Brain pericyte (primary cell): Measurements from ENCODE around the gene MYO18B.

Experiments
- DNase-seq: peaks from one replicate; pipeline ENCODE4 v3.0.0-alpha.2; 2012; ENCODE audit warnings: low read depth, low spot score

Gene MYO18B

DNA sequence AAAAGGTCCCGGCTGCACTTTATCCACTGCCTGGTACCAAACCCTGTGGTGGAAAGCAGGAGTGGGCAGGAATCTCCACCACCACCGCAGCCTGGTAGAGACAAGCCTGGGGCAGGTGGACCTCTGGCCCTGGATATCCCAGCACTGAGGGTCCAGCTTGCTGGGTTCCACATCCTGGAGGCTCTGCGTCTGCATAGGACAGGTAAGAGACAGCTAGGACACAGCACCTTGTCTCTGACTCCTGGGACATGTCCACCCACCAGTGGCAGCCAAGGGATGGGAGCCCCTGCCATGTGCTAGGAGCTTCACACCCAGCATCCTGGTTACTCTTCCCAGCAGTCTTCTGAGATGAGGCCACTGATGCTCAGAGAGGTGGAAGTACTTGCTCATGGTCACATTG, 105.5 kb downstream of the MYO18B start:
- no peak for DNase-seq

DNA sequence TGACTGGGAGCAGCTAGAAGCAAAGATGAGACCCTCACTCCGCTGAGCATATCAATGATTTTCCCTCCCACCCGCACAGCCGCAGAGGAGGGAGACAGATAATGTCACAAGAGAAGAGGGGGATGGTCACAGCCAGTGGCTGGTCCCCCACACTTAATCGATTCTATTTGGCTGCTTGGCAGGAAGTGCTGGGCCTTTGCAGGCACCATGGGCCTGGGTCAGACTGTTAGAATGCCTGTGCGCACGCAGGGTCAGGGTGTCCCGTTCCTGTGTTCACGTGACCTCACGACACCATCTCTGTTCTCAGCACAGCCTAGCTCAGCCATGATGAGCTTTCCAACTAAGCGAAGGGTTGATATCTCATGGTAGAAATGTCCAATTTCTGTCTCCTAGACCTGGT, 107.0 kb downstream of the MYO18B start:
- DNase-seq, result no peak

DNA sequence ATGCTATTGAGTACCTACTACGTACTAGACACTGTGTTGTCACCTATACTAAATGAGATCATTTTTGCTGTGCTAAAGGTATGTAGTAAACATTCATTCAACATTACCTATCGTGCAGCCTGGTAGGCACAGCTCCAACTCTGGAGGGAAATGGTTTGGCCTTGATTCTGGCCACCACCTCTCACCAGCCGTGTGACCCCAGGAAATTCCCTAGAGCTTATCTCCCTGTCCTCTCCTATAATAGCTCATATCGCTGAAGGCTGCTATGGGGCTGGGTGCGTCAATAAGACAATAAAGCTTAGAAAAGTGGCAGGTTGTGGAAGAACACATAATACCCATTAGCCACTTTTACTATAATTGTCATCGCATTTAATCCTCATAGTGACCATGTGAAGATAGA, 107.5 kb downstream of the MYO18B start:
- no peak for DNase-seq

DNA sequence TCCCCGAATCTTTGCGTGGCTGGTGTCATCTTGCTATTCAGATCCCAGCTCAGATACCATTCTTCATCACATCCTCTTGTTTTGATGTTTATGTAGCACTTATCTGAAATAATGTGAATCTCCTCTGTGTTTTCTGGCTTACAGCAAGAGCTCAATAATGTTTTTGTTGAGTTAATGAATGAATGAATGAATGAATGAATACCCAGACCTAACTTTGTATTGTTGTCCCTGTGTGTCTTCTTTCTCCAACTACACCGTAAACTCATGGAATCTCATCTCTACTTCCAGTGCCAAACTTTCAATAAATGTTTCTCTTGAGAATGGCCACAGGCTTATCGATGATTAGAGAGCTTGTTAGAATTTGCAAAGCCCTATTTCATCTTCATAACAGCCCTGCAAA, 110.2 kb downstream of the MYO18B start:
- DNase-seq, result no peak

DNA sequence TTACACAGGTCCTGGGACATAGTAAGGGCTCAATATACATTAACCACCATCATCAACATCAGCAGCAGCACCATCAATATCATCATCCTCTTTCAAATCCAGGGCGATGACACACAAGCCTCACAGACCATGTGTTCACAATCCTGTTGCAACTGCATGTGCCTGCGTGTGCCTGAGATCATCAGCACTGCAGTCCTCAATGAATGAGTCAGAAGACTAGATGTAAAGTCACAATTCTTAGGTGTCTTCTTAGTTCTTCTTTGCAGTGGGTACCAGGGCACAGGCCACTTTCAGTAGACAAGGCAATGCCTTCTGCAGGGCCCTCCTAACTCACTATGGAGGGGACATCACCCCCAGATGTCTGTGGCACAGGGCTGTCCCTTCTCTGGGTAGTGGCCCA, 111.1 kb downstream of the MYO18B start:
- no peak for DNase-seq

DNA sequence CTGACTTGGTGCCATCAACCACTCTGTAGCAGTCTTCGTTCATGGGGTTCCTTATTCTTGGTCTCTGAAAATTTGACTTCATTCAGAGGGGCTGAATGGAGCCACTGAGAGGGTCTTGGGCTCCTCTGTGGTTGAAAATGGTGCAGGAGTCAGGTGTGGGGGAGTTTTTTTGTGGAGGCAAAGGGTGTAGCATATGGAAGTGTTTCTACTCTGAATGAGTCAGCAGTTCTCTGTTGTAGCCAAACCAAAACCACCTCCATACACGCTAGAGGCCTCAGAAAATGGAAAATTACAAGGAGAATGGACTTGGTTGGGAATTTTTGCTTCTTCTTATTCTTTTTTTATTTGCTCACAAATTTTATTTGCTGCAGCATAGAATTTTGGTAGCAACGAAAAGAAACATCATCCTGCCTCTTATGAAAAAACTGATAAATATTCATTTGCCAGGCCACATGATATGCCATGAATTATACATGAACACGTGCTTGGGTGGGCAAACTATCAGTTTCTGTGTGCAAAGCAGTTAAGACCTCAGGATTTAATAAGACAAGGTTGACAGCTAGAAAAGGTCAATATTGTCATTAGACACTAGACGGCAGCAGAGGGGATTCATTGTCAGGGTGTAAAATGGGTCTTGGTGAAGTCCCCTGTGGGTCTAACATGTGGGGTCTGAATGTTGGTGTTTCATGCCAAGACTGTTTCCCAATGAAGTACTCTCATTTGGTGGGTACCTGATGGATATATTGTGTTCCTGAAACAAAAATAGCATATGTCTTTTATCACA, 111.7 kb downstream of the MYO18B start:
- no peak for DNase-seq

DNA sequence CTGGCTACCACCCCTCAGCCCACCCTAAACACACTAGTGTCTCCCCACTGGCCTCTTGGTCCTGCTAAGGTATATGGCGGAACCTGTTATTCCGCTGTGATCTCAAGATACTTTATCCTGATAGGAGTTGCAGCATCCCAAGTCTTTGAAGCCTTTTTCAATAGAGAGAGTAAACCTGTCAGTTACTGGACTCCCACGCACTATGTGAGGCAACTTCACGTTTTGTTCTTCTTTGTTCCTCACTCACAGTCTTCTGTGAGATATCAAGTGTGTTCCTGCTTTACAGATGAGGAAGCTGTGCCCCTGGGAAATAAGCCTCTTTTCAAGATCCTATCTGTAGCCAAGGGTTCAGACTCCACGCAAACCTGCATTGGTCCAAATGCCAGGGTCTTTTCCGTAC, 127.8 kb downstream of the MYO18B start:
- DNase-seq, result no peak

DNA sequence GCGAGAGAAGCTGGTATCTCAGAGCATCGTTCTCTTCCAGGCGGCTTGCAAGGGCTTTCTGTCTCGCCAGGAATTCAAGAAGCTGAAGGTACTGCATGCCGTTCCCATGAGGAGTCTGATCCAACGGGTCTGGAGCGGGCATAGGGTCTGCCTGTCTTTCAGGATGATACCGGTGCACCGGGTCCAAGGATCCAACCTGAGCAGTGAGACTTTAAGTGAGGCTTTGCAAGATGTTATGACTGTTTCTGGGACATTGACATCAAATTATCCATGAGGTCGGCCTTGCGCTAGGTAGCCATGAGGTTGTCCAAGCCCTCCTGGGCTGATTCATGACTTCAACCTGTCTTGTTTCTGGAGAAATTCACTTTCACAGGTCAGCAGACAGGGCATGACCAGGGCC, 132.3 kb downstream of the MYO18B start:
- DNase-seq, result no peak

DNA sequence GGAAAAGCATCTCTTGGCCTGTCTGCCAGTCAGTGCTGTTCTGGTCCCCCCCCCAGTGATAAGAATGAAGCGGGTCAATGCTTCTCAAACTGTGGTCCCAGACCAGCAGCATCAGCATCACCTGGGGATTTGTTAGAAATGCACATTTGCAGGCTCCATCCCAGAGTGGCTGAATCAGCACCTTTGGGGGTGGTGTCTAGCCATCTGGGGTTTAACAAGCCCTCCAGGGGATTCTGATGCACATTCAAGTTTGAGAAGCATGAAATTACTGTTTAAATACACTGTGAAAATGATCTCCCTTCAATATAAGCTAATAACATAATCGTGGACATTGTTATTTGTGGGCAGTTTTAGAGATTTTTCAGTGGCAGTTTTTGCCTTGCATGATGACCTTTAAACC, 133.5 kb downstream of the MYO18B start:
- no peak for DNase-seq

DNA sequence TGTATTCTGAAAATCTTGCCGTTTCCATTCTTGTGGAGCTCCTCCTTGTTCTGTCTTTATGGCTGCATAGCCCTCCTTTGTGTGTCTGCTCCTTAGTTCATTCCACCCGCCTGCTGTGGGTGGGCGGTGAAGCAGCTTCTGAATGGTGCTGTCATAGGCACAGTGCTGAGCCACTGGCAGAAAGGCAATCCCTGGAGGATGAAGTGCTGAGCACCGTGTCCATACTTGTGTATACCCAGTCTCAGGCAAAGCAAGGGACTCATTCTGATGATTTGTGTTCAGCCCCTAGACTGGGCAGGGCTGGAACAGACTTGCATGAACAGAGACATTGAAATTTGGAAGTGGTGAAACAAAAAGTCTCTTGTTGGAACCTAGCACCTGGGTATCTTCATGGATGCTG, 134.9 kb downstream of the MYO18B start:
- no peak for DNase-seq

DNA sequence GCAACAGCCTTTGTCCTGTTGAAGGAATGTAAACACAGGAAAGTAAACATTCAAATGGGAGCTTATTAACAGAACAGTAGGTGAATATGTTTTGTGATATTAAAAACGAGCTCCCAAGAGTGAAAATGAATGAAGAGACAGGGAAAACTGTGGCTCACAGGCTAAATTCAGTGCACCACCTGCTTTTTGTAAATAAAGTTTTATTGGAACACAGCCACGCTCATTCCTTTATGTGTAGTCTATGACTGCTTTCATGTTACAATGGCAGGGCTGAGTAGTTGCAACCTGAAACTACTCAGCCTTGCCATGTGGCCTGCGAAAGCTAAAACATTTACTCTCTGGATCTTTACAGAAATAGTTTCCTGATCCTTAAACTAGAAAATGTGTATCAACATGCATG, 136.9 kb downstream of the MYO18B start:
- DNase-seq, result no peak

DNA sequence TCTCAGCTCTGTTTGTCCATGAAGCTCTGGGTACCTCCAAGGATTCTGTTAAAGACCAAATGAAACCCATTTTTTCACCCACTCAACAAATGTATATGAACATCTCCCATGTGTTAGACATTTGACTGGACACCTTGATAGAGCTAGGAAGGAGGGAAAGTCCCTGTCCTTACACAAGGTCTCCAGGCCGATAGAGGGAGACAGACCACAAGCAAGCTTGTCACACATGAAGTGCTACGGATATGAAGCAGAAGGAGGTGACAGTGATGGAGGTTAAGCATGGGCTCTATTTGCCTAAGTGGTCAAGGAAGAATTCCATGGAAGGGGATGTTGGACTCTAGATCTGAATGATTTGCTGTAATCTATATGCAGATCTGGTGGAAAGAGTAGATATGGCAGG, 138.5 kb downstream of the MYO18B start:
- DNase-seq, result no peak

DNA sequence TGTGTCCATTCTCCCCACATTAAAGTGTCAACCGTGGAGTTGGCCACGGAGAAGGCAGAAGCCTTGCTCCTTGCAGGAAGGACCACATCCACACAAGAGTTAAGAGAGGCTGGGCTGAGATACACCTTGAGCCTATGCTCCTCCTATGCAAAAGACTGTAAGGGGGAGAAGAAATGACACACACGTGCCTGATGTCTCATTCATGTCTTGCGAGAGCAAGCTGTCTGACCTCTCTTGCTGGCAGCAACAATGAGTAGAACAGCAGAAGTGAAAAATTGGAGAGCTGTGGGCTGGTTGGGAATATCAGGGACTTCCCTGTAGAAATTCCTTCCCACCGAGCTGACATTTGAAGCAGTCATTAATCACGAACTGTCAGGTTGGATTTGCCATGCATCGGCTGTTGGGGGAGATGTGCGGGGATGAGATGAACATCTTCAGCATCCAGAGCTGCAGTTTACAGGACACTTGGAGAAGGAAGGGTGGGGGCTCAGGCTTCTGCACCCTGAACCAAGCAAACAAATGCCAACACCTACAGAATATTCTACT, 139.3 kb downstream of the MYO18B start:
- no peak for DNase-seq

DNA sequence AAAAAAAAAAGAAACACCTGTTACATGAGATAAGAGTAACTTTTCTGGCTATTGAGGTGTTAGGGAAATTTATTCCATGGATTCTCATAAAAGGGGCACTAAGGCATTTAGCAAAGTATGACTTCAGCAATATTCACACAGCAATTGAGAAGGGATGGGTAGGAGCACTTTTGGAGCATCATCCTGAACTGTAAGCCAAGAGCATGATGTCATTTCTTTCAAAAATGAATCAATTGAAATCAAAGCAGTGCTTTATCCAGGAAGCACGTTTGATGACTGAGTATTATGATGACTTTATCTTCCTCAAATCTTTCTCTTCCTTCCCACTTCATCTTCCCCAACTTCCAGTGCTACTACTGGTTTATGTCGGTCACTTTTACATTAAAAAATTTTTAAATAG, 140.4 kb downstream of the MYO18B start:
- DNase-seq, result no peak

DNA sequence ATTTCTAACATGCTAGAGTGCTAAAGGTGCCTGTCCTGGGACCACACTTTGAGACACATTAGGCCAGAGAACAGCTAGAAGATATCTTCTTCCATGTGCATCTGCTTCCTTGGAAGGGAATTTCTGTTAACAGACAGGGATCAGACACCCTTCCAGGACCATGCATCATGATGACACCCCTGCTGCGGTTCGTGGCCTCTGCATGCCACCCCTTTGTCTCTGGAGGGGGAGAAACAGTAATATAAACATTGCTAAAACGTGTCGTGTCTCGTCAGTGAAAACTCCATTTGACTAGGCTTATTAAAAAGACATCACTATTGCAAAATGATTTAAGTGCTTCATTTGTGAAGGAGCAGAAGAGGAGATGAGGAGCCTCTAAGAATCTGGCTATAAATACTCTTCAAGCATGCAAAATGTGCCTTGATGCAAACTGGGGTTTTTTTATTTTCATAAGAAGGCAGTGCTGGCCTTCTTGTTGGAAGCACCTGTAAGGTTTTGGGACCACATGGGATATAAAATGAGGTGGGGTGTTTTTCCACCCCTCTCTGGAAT, 141.6 kb downstream of the MYO18B start:
- DNase-seq, result no peak

DNA sequence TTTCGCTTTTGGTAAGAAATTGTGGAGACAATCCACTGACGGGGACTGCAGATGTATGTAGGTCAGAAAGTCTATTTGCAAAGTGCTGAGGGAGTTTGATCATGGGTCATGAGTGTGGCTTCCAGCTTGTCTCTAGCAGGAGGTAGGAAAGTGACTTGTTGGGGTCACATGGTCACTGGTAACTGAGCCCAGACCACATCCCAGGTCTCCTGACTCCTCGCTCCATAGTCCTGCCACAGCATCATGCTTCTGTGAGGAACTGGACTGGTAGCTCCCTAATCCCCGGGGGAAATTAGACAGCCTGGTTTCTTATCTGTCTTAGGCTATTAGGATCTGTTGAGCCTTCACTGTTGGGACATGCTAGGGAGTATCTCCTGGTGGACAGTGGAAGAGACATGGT, 142.1 kb downstream of the MYO18B start:
- no peak for DNase-seq

DNA sequence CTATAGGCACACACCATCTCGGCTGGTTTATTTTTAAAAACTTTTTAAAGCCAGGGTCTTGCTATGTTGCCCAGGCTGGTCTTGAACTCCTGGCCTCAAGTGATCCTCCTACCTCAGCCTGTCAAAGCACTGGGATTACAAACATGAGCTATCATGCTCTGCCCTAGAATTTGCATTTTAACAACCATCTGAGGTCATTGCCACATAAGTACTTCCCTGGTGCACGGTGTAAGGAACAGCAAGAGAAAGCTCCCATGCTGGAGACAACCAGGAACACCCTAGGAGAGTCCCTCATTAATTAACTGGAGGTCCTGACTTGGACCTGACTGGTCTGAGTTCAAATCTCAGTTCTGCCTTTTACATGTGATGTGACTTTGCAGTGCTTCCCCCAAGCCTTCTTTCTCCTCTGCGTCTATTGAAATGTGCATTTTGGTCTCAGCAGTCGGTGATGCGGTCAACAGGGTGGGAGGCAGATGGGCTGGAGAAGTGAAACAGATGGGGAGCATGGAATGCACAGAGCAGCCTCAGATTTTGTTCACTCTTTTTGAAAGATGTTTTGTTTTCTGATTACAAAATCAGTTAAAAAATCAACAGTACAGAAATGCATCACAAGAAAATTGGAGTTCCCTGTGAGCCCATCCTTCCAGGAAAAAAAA, 146.5 kb downstream of the MYO18B start:
- no peak for DNase-seq

DNA sequence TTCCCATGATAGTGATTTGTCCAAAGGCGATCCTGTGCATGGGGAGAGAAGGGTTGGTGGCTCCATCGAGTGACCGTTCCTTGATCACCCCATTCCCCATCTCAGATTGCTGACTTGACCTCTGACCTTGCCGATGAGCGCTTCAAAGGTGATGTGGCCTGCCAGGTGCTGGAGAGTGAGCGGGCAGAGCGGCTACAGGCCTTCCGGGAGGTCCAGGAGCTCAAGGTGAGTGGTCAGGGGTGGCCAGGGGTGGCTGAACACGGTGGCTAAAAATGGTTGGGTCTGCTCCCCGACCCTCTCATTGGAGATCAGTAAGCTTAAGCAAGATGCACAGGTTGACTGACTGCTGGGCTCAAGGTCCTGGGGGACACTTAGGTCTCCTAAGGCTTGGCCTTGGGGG, 148.7 kb downstream of the MYO18B start:
- no peak for DNase-seq

DNA sequence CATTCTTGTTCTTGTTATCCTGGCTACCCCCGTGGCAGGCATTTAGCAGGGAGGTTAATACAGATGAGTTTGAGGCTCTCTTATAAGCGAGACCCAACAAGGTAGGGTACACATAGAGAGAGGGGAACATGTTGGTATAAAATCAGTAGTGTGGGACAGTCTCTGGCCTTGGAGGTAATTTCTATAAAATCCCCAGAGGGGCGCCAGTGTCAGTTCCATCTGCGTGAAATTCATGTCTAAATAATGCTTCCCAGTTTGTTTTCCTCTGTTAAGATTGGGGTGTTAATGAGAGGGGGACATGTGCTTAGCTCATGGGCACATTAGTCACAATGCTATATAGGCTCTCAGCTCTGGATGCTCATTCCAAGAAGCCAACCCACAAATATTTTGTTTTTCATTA, 150.7 kb downstream of the MYO18B start:
- DNase-seq, result no peak

DNA sequence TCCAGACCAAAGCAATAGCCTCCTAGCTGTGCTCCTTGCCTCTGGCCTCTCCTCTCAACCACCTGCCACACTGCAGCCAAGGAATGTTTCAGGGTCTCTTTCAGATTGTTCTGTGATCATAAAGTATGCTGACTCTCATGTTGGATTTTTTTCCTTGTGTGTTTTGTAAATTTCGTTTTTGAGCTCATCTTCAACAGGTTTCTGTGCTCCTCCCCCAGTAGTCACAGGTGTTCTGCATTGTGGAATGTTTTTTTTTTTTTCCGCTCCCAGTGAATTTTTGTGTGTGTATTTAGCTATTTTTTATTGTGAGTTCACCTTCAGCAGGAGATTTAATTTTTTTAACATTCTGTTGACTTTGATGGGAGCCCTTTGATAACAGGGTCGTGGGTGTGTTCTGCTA, 153.7 kb downstream of the MYO18B start:
- DNase-seq, result no peak

DNA sequence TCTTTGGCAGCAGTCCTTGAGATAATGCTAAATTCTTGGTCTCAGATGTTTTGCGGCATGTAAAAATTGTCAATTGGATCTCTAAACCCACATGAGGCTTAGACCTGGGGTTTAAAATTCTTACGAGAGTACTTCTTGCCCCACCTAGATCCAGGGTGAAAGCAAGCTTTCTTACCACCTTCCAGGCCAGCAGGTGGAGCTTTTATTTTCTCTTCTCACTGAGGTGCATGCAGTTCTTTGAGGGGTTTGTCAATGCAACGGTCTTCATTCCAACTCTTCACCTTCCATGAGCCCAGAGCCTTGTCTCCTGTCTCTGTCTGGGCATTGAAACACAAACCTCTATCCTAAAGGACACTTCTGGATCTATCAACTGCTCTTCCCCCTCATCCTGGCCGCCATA, 154.1 kb downstream of the MYO18B start:
- DNase-seq, result no peak

DNA sequence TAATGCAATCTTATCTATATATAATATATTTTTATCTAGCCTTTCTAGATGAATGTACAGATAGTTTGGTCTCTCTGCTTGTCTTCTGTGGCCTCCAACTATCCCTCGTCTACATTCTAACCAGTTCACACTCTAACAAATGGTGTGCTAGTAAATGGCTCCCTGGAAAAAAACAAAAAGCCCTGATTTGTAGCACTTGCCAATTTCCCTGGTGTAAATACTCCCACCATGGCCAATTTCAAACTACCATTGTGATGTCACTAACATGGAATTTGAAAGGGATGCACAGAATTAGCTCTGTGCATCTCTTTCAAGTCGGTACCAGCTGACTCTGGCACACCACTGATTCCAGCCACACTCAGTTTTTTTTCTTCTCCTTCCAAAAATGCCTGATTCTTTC, 154.6 kb downstream of the MYO18B start:
- no peak for DNase-seq
